Keratinocyte (primary cell): Measurements from ENCODE around the gene TRPC4. TPM values are rescaled to one million over a fixed set of nuclear protein-coding genes. Genes with fewer than 3 reads are reported as not detected.

ENCODE experiments used
- DNase-seq: peaks from one replicate; pipeline ENCODE4 v3.0.0-alpha.2; 2011; ENCODE audit warnings: low read depth, missing footprints, low spot score
- FAIRE-seq: peaks from 2 replicates; lab custom pipeline; 2011; peaks lifted over from hg19 to GRCh38; lab: Jason Lieb, UNC
- H2AFZ ChIP-seq: 2 replicates; pipeline ENCODE4 v1.6.0; 2012; ENCODE audit warnings: low read length, control low read depth, inconsistent platforms; ENCODE audit not compliant: control insufficient read depth
- H3K27ac ChIP-seq: 2 replicates; pipeline ENCODE4 v1.5.1; 2011; ENCODE audit warnings: low read length; ENCODE audit not compliant: control insufficient read depth, insufficient read depth
- H3K27me3 ChIP-seq: 3 replicates; pipeline ENCODE4 v1.6.0; 2011; ENCODE audit warnings: low read length; ENCODE audit not compliant: control insufficient read depth, insufficient read depth; ENCODE audit errors: extremely low read depth
- H3K36me3 ChIP-seq, 2 experiments: 2 replicates in 1 of 2; 3 replicates in 1 of 2; pipeline ENCODE4 v1.5.1; 2011; ENCODE audit warnings: low read length in 2 of 2, mild to moderate bottlenecking in 1 of 2; ENCODE audit not compliant: control insufficient read depth in 2 of 2, insufficient read depth in 2 of 2; ENCODE audit errors: extremely low read depth in 1 of 2
- H3K4me1 ChIP-seq: 3 replicates; pipeline ENCODE4 v1.5.1; 2011; ENCODE audit warnings: low read length; ENCODE audit not compliant: control insufficient read depth, insufficient read depth; ENCODE audit errors: extremely low read depth
- H3K4me2 ChIP-seq: 3 replicates; pipeline ENCODE4 v1.6.0; 2011; ENCODE audit warnings: low read depth, low read length; ENCODE audit not compliant: control insufficient read depth, insufficient read depth; ENCODE audit errors: extremely low read depth
- H3K4me3 ChIP-seq, 3 experiments: fragments of 200-600 bp in 1 of 3; sonication (generic) in 1 of 3; 2 replicates in 2 of 3; 3 replicates in 1 of 3; pipeline ENCODE4 v1.5.1; 2011 to 2016; ENCODE audit warnings: low read length in 3 of 3, mild to moderate bottlenecking in 3 of 3, control low read depth in 2 of 3, inconsistent platforms in 1 of 3, low read depth in 1 of 3, mixed read lengths in 1 of 3, mixed run types in 1 of 3, moderate library complexity in 1 of 3; ENCODE audit not compliant: control insufficient read depth in 2 of 3, insufficient read depth in 2 of 3; ENCODE audit errors: extremely low read depth in 1 of 3
- H3K79me2 ChIP-seq: 2 replicates; pipeline ENCODE4 v1.6.0; 2012; ENCODE audit warnings: low read length; ENCODE audit not compliant: control insufficient read depth, insufficient read depth
- H3K9ac ChIP-seq: 3 replicates; pipeline ENCODE4 v1.6.0; 2011; ENCODE audit warnings: low read length; ENCODE audit not compliant: control insufficient read depth, insufficient read depth; ENCODE audit errors: extremely low read depth
- H3K9me1 ChIP-seq: 3 replicates; pipeline ENCODE4 v1.6.0; 2011; ENCODE audit warnings: low read length; ENCODE audit not compliant: control insufficient read depth, insufficient read depth; ENCODE audit errors: extremely low read depth
- H3K9me3 ChIP-seq: 2 replicates; pipeline ENCODE4 v1.5.1; 2012; ENCODE audit warnings: low read depth, low read length; ENCODE audit not compliant: control insufficient read depth
- H4K20me1 ChIP-seq: 3 replicates; pipeline ENCODE4 v1.6.0; 2011; ENCODE audit warnings: low read length; ENCODE audit not compliant: control insufficient read depth, insufficient read depth; ENCODE audit errors: extremely low read depth
- EZH2 ChIP-seq: IDR thresholded peaks from one replicate; pipeline ENCODE4 v1.6.1; 2012; ENCODE audit warnings: inconsistent platforms, mild to moderate bottlenecking, low read length, moderate library complexity
- dilution Hi-C: fragments of 300-500 bp; cut with MboI; formaldehyde crosslinking; loops from one replicate; pipeline ENCODE4 v1.7.0; 2020; ENCODE audit warnings: low sequenced_read_pairs; ENCODE audit not compliant: extremely low pct_ligation_motif_present
- polyA plus RNA-seq, 5 experiments: library from polyadenylated mRNA; depleted of rRNA in 3 of 5; stranded (reverse) in 3 of 5; stranded (forward) in 1 of 5; unstranded in 1 of 5; fragments of >200 nt; gene quantifications; 1 replicate in 1 of 5; 2 replicates in 3 of 5; 3 replicates in 1 of 5; pipeline versions ENCODE4 v1.2.1 to v1.2.3, GENCODE V29; 2011 to 2012; ENCODE audit warnings: missing spikeins in 2 of 5, low read depth in 1 of 5, low replicate concordance in 1 of 5
- TF ChIP-seq, protein P1 (sequence below), 3 experiments: IDR thresholded peaks in 1 of 3; conservative IDR thresholded peaks in 1 of 3; optimal IDR thresholded peaks in 1 of 3; 2 replicates in 2 of 3; 3 replicates in 1 of 3; pipeline versions ENCODE3 to v1.5.1; 2011; ENCODE audit warnings: low read length in 3 of 3, mild to moderate bottlenecking in 3 of 3, moderate library complexity in 2 of 3, control low read depth in 1 of 3, inconsistent platforms in 1 of 3; ENCODE audit not compliant: insufficient read depth in 2 of 3; ENCODE audit errors: extremely low read depth in 1 of 3

Gene TRPC4
- polyA plus RNA-seq, 1 donor (not counting 4 experiments of a cell fraction or from before 2014, with no cell fraction given) = not detected

DNA sequence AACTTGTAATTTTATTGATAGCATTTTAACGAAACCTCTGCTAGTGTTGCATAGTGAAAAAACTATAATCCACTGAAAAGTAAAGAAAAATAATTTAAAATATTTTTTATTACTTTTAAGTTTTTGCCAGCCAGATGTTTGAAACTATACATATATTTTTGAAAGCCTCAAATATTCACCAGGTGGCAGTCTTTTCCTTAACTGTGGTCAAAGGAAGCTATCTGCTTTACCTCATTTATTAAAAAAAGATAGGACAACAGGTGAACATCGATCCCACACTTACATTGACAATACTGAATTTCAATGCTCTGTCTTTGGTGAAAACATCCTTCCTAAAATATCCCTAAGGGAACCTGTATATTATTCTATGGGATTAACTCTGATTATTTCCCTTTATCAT lies 100.5 kb downstream of the TRPC4 start:
- no peaks in the 10 kb centered on the region for H3K36me3 ChIP-seq
- H3K4me1 ChIP-seq = no peaks in the 10 kb centered on the region
- no peak overlapping the region for H3K9ac ChIP-seq
- H4K20me1 ChIP-seq = no peaks in the 10 kb centered on the region
- H3K9me3 ChIP-seq = no peaks in the 10 kb centered on the region
- no peaks in the 10 kb centered on the region for H3K79me2 ChIP-seq
- DNase-seq (no peak), FAIRE-seq (no peak)
- no peak overlapping the region for H2AFZ ChIP-seq
- no peak overlapping the region for H3K4me3 ChIP-seq
- H3K27ac ChIP-seq = no peak overlapping the region
- no peak for TF ChIP-seq EZH2
- TF ChIP-seq, protein P1, sequence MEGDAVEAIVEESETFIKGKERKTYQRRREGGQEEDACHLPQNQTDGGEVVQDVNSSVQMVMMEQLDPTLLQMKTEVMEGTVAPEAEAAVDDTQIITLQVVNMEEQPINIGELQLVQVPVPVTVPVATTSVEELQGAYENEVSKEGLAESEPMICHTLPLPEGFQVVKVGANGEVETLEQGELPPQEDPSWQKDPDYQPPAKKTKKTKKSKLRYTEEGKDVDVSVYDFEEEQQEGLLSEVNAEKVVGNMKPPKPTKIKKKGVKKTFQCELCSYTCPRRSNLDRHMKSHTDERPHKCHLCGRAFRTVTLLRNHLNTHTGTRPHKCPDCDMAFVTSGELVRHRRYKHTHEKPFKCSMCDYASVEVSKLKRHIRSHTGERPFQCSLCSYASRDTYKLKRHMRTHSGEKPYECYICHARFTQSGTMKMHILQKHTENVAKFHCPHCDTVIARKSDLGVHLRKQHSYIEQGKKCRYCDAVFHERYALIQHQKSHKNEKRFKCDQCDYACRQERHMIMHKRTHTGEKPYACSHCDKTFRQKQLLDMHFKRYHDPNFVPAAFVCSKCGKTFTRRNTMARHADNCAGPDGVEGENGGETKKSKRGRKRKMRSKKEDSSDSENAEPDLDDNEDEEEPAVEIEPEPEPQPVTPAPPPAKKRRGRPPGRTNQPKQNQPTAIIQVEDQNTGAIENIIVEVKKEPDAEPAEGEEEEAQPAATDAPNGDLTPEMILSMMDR (optimal IDR thresholded peaks at IDR 0.05 in 1 of 3, IDR thresholded peaks at IDR 0.05 in 1 of 3, conservative IDR thresholded peaks at IDR 0.05 in 1 of 3; ENCODE audit: extremely low read depth in 1 of 3, insufficient read depth in 2 of 3, low read length in 3 of 3) = peak in 1 of 3 experiments; percentile 3
- no peaks in the 10 kb centered on the region for H3K9me1 ChIP-seq
- H3K4me2 ChIP-seq = no peak overlapping the region
- no peaks in the 10 kb centered on the region for H3K27me3 ChIP-seq
- dilution Hi-C loops = no loop called here

DNA sequence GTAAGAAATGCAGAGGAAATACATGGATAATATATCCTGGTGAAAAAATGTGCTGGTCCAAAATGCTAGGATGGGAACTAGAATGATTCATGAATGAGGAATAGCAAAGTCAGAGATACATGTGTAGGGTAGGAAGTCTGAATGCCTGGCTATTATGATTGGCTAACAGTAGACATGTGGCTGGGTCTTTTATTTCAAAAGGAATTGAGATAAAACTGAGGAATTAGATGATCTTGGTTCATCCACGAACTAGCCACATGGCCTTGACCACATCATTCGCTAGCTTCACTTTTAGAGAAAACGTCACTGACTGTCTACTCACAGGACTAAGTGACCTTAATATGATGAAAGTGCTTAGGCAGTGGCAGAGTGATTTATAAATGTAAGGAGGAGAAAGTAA lies 103.1 kb downstream of the TRPC4 start:
- FAIRE-seq (no peak), DNase-seq (no peak)
- dilution Hi-C loops = no loop called here
- no peak overlapping the region for H3K27ac ChIP-seq
- no peaks in the 10 kb centered on the region for H3K4me1 ChIP-seq
- H4K20me1 ChIP-seq = no peaks in the 10 kb centered on the region
- TF ChIP-seq EZH2 = no peak
- TF ChIP-seq, protein P1 (optimal IDR thresholded peaks at IDR 0.05 in 1 of 3, IDR thresholded peaks at IDR 0.05 in 1 of 3, conservative IDR thresholded peaks at IDR 0.05 in 1 of 3; ENCODE audit: extremely low read depth in 1 of 3, insufficient read depth in 2 of 3, low read length in 3 of 3) = no peak
- no peaks in the 10 kb centered on the region for H3K36me3 ChIP-seq
- H3K9me3 ChIP-seq = no peaks in the 10 kb centered on the region
- no peak overlapping the region for H3K4me3 ChIP-seq
- H3K4me2 ChIP-seq = no peak overlapping the region
- H3K79me2 ChIP-seq = no peaks in the 10 kb centered on the region
- no peak overlapping the region for H2AFZ ChIP-seq
- no peak overlapping the region for H3K9ac ChIP-seq
- no peaks in the 10 kb centered on the region for H3K9me1 ChIP-seq
- H3K27me3 ChIP-seq = no peaks in the 10 kb centered on the region
